Testis (tissue), 2 donors: ENCODE measurements around the gene CR1L.
"Not testable (repeated sequence)": the region's sequence is repeated elsewhere in the genome, so short reads cannot be mapped to it uniquely, and the experiment has no call there.

Experiments used
- CTCF ChIP-seq, 3 experiments: fragments of 450-650 bp in 2 of 3; fragments of 200-600 bp in 1 of 3; sonication (generic) in 1 of 3; IDR thresholded peaks; one replicate each; pipeline ENCODE4 v1.5.1; 2016 to 2019; ENCODE audit warnings: antibody characterized with exemption in 3 of 3, mild to moderate bottlenecking in 2 of 3, moderate library complexity in 1 of 3
- POLR2A ChIP-seq: fragments of 450-650 bp; IDR thresholded peaks from one replicate; pipeline ENCODE4 v1.6.1; 2017; ENCODE audit warnings: antibody characterized with exemption, mild to moderate bottlenecking, moderate library complexity

DNA sequence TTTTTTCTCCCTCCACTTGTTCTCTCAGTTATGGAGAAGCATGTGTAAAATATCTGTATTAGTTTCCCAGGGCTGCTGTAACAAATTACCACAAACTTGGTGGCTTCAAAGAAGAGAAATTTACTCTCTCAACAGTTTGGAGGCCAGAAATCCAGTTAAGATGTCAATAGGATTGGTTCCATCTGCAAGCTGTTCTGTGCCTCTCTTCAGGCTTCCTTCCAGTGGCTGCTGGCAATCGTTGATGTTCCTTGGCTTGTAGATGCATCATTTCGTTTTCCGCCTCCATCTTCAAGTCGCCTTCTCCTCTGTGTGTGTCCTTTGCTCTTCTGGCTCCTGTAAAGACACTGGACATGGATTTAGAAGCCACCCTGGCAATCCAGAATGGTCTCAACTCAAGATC is 45.6 kb downstream of the CR1L start:
- not testable (repeated sequence) for TF ChIP-seq POLR2A; CTCF (IDR thresholded peaks at IDR 0.05)
